GM18909 (cell line): ENCODE data around the gene USP31.

Source experiments
- ATAC-seq: cut with Tn5 transposase; IDR thresholded peaks from one replicate; pipeline ENCODE4 v1.9.1; 2021; ENCODE audit warnings: mild to moderate bottlenecking; ENCODE audit not compliant: unreplicated experiment, poor library complexity

The USP31 gene

GRCh38 chr16:23149267-23149992, at the start of gene USP31:
USP31 (minus strand) TSS chr16:23149452; CDS start chr16:23149270, 182 bp downstream.
- ATAC-seq: peak; percentile 95

- no peak for ATAC-seq
These were observed 47.3 kb upstream of the USP31 start for GRCh38 chr16:23196539-23196938.

GRCh38 chr16:23195366-23195978, 46.2 kb upstream of the USP31 start:
- no peak for ATAC-seq

- ATAC-seq: no peak
These were observed 45.4 kb upstream of the USP31 start for GRCh38 chr16:23194497-23195221.

GRCh38 chr16:23188911-23189310, 39.7 kb upstream of the USP31 start:
- no peak for ATAC-seq

GRCh38 chr16:23187341-23187740, 38.1 kb upstream of the USP31 start:
- ATAC-seq: no peak

- no peak for ATAC-seq
These were observed 36.9 kb upstream of the USP31 start for GRCh38 chr16:23186171-23186570.

- ATAC-seq: no peak
These were observed 36.4 kb upstream of the USP31 start for GRCh38 chr16:23185656-23186055.

DNA sequence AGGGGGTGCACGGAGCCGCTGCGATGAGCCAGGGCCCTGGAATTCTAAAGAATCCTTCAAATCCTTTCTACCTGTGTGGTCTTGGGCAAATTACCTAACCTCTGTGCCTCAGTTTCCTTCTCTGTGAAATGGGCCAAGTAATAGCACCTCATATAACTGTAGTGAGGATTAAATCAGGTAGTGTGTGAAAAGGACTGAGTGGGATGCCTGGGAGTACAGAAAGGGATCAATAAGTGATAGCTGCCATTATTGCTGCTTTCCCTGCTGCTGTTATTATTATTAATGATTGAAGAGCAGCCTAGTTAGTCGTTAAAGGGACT, 34.3 kb upstream of the USP31 start:
- no peak for ATAC-seq

DNA sequence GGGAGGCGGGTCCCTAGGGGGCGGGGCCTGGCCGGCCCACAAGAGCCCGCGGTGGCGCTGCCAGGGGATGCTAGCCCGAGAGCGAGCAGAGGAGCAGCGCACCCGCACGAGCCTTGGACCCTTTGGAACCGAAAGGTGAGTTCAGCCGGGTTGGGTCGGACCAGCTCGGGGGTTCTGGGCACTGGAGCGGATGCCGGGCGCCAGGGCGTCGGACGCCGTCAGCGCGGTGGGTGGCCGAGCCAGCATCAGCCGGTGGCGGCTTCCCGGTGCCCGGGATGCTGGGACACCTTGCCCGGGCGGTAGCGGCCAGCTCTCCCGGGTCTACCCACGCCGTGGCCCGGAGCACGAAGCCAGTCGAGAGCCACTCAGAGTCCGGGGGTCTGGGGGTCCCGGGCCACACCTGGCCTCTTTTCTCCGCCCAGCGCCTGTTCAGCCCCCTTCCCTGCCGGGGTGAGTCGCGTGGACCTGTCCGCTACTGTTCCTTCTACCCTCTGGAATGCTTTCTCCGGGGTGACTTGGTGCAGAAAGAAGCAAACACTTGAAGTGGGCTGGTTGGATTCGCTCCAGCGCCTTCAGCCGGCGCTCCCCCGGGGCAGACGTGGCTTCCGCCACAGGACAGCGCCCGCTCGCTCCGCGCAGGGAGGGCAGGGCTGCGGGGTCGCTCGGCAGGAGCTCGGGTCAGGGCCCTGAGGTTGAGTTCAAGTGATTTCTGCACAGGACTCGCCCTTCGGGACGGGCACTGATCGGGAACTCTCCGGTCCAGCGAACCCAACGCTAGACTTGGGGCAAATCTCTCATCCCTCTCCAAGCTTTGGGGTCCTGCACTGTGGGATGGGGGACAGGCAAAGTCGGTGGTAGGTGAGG, 33.7 kb upstream of the USP31 start, which contains the start of gene SCNN1G:
TSS of gene SCNN1G (plus strand) at position 67 of the 864 bp plus-strand sequence. CDS start 3,527 bp downstream, outside the sequence.
- ATAC-seq: peak; percentile 21

- peak; percentile 93 for ATAC-seq
These were observed 33.0 kb upstream of the USP31 start for GRCh38 chr16:23182206-23182678.

DNA sequence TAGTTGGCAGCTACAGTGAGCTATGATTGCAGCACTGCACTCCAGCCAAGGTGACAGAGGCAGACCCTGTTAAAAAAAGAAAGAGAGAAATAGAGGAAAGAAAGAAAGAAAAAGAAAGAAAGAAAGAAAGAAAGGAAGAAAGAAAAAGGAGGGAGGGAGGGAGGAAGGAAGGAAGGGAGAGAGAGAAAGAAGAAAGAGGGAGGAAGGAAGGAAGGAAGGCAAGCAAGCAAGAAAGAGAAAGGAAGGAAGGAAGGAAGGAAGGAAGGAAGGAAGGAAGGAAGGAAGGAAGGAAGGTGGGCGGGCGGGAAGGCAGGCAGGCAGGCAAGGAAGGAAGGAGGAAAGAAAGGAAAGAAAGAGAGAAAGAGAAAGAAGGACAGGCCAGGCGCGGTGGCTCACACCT, 32.3 kb upstream of the USP31 start:
- no peak for ATAC-seq

DNA sequence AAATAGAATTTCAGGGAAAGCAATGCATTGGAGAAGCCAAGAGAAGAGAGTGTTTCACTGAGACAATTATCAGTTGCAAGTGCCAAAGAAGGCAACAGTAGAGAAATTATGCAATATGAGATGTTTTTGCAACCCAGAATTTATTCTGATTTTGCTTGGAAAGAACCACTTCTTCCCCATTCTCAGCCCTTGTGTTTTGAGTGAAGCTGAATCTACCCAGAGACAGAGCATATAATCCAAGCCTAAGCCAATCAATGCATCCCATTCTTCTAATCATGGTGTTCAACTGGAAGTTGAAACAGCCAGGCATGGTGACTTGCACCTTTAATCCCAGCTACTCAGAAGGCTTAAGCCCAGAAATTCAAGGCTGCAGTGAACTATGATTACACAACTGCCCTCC, 26.4 kb upstream of the USP31 start:
- no peak for ATAC-seq

DNA sequence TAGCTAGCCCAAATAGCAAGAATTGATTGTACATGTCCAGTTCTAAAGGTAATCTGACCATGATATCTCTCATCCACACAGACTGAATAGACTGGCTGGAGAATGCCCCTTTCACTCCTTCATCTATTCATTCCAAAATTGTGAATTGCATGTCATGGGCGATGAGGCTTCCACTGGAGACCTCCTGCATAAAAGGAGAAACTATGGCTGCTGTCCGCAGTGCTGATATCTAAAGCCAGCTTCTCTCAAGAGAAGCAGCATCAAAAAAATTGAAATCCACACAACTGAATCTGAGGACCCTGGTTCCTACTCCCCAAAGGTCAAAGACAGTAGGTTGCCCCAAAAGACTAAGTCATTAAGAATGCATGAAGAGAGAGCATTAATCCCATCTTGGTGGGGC, 25.4 kb upstream of the USP31 start:
- no peak for ATAC-seq

- no peak for ATAC-seq
These were observed 23.7 kb upstream of the USP31 start for GRCh38 chr16:23172994-23173393.

DNA sequence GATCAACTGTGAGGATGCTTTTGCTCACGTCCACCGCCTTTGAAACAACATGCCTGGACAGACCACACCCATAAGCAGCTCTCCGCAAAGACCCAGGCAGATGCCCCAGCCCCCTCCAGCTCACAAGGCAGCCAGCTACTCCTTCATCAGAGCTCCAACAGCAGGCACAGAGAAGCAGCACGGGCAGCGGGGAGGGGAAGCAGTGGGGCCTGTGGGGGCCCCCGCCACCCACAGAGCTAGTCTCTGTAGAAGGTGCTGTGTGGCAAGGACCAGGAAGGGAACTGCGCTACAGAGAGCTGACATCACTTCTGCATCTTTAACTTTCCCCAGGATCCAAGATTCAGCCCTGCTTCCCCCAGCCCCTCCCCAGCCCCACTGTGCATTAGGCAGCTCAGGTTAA, 23.3 kb upstream of the USP31 start:
- ATAC-seq: no peak

DNA sequence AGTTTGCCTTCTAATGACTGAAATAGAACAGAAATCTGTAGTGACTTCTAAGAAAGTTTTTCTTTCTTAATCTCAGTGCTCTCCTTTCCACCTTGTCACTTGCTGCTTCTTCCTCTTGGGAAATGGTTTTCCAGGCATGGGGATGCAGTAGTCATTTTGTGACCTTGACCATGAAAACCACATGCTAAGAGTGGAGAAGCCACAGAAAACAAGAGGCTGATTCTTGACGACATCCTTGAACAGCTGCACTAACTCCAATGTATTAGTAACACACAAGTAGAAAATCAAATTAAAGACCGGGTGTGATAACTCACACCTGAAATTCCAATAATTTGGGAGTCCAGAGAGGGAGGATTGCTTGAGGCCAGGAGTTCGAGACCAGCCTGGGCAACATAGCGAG, 15.5 kb upstream of the USP31 start:
- no peak for ATAC-seq

GRCh38 chr16:23163921-23164320, 14.7 kb upstream of the USP31 start:
- ATAC-seq: no peak

DNA sequence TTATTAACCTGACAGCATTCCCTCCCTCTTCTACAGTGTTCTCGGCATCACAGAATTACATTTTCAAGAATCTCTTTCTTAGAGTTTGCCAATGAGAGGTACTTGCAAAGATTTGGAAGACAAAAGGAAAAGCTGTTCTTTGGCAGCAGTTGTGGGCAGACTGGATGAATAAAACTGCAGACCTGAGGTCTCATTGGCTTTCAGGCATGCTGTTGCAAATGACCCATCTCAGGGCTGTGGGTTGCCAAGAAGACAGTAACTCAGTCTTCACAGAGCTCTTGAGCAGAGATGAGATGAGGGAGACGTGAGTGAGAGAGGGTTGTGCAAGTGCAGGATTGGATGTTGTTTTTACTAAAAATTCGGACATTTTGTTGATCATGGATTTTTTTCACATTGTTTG, 11.3 kb upstream of the USP31 start:
- no peak for ATAC-seq

GRCh38 chr16:23160082-23160481, 10.8 kb upstream of the USP31 start:
- no peak for ATAC-seq
